ENCODE measurements around the gene PHF13.
"Not testable (repeated sequence)": the region's sequence is repeated elsewhere in the genome, so short reads cannot be mapped to it uniquely, and the experiment has no call there.

The PHF13 gene

DNA sequence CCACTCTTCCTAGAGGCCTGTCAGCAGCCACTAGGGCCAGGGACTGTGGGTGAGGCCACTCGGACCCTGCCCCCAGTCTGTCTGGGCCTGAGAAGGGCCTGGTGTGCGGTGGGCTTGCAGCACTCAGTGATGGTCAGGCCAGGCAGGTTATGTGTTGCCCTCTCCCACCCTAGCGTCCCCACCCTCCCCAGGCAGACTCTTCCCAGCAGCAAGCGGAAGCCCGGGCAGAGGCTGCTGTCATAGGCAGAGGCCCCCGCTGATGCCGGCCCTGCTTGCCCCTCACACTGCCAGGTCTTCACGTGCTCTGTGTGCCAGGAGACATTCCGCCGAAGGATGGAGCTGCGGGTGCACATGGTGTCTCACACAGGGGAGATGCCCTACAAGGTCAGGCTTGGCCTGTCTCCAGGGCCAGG is 27.1 kb upstream of the PHF13 start:
- DNase-seq (ENCODE audit: low read depth in 2 of 2), result no peak

DNA sequence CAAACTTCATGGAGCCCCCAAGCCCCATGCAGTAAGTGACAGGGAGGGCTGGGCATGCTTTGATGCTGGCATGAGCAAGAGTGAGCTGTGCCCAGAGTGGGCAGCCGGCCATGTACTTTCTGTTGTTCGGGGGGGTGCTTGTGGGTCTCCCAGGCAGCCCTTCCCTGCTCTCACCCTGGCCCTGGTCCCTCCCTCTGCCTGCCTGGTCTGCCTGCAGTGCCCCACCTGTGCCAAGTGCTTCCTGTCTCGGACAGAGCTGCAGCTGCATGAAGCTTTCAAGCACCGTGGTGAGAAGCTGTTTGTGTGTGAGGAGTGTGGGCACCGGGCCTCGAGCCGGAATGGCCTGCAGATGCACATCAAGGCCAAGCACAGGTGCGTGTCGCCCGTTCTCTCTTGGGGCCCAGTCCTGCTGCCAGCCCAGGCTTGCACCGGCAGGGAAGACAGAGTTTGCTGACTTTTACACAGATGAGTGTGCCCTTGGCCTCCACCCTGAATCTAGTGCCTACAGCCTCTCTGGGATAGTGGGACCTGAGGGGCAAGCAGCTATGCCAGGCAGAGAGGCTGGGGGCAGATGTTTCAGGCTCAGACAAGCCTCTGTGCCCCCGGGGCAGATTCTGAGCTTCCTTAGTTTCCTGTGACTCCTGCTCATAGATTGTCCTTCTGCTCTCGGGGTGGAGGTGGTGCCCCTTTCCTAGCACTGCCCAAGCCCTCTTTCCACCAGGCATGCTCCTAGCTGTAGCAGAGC is 26.1 kb upstream of the PHF13 start:
- DNase-seq (ENCODE audit: low read depth in 2 of 2), result no peak

DNA sequence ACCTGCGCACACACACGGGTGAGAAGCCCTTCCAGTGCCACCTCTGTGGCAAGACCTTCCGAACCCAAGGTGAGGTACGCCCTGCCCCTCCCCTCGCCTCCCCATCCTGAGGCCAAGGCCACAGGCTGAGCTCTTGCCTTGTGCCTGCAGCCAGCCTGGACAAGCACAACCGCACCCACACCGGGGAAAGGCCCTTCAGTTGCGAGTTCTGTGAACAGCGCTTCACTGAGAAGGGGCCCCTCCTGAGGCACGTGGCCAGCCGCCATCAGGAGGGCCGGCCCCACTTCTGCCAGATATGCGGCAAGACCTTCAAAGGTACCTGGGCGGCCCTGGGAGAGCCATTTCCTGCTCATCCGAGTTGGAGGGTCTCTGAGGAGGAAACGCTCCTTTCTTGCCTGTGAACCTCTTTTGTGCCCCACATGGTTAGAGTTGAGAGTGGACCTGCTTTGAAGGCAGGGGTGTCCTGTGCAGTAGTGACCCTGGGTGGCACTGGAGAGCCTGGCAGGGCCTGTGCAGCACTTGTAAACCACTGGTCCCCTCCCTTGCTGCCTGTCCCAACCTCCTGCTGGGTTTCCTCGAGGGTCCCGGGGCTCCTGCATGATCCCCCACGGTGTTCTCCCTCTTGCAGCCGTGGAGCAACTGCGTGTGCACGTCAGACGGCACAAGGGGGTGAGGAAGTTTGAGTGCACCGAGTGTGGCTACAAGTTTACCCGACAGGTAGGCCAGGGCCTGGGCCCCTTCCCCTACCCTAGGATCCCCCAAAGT is 25.2 kb upstream of the PHF13 start:
- no peak for DNase-seq (ENCODE audit: low read depth in 2 of 2)

DNA sequence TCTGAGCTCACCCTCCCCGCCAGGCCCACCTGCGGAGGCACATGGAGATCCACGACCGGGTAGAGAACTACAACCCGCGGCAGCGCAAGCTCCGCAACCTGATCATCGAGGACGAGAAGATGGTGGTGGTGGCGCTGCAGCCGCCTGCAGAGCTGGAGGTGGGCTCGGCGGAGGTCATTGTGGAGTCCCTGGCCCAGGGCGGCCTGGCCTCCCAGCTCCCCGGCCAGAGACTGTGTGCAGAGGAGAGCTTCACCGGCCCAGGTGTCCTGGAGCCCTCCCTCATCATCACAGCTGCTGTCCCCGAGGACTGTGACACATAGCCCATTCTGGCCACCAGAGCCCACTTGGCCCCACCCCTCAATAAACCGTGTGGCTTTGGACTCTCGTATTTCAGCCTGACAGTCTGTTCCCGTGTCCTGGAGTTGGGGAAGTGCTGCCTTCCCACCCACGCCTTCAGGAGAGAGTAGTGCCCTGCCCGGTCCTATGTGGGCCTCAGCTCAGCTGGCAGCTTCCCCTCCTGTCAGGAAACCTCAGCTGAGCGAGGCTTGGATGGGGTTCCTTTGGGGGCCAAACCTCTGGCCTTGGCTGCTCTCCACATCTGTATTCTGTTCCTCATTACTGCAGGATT is 24.5 kb upstream of the PHF13 start:
- DNase-seq (ENCODE audit: low read depth in 2 of 2), result no peak

DNA sequence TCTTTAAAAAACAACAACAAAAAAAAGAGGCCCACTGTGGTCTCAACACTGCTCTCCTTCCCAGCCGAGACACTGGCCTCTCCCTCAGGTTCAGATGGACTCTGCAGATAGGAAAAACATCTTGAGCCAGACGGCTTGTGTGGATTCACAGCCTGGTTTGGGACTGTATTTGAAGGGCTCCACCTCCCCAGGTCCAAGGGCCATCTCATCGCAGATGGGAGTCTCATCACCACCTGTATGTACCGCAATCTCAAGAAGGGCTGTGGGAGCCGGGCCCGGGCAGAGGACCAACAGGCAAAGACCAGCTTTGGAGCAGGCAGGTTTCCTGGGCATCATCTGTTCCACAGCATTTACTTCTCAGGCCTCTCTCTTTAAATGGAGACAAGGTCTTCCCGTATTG is 23.5 kb upstream of the PHF13 start:
- DNase-seq (ENCODE audit: low read depth in 2 of 2), result no peak

DNA sequence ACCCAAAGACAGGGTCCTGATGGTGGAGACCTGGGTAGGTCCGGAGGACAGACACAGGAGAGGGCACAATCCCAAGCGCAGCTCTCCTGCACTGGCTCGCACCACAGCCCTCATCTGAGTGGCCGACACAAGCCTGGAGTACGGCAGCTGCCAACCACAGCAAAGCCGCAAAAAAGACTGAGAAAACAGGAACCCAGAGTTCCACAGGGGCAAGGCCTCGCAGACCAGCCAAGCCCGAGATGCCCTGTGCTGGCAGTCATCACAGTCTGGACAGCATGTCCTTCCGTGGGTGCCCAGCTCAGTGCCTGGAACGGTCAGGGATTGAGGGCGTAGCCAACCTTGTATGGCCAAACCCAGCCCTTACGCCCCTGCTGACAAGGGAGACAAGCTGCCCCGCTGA is 22.3 kb upstream of the PHF13 start:
- no peak for DNase-seq (ENCODE audit: low read depth in 2 of 2)

DNA sequence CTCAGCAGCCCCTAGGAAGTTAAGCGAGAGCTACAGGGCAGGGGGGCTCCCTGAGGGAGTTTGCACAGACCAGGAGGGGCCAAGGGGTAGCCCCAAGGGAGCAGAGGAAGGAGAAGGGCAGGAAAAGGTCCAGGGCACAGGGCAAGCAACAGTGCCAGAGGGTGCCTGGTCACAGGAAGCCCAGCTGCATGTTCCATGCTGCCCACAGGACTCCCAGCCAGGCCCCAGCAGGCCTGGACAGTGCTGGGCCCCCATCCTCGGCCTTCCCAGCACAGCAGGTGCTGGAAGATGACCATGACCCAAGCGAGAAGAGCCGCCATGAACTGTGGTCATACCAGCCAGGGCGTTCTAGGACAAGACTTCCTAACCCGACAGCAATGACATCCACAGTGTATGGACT is 21.9 kb upstream of the PHF13 start:
- DNase-seq (ENCODE audit: low read depth in 2 of 2), result no peak

DNA sequence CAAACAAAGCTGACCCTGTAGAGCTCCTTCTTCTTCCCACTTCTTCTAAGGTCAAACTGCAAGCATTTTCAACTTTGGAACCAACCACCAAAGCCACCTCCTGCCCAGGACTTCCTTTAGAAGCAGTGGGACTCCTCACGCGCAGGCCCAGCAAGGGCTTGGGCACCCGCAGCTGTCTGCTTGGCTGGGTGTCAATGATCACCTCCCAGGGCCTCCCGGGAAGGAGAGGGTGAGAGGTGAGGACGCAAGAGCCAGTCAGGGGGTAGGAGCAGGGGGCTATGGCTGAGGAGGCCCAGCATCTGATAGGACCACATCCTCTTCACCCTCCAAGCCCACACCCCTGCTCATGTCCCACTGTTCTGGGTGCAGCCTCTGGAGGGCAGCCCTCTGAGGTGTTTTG is 21.1 kb upstream of the PHF13 start:
- no peak for DNase-seq (ENCODE audit: low read depth in 2 of 2)

DNA sequence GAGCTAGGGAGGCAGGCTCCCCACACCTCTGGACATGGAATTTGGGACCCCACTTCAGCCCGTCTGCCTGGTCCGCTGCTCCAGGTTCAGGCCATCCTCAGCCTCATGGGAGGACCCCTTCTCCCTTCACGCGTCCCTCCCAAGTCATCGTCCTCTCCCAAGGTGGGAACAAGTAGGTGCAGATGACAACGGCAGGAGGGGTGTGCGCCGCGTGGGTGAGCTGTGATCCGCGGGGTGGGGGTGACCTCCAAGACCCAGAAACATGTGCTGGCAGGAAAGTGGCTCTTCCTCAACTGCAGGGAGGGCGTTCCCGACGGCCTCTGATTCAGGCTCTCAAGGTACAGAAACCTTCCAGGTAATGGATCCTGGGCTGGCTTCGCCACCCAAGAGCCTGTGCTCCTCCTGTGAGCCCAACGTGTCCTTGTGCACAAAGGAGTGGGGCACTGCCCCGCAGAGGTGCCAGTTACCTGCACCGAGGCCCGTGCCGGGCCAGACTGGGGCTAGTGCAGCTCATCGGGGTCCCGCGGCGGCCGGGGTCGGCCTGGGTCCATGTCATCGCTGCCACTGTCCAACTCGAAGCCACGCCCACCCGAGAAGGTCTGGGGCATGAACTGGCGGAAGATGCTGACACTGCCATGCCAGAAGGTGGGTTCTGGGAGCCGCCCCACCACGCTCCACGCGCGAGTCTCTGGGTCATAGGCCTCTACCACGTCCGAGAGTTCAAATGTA is 20.5 kb upstream of the PHF13 start:
- DNase-seq (ENCODE audit: low read depth in 2 of 2), result no peak

DNA sequence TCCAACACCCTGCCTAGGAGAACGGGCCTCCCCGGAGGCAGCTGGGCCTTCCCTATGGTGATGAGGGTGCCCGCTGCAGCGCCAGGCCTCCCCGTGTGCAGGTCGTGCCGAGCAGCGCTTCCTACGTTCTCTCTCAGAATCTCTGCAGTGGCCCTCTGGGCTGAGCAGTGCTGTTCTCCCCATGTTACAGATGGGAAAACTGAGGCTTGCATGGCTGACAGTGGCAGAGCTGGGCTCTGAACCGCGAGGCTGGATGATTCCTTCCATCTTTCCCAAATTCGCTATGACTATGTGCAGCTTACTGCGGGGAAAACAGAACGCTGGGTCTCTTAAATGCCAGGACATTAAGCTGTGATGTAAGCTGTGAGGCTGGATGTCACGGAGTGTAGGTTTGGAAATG is 19.7 kb upstream of the PHF13 start:
- no peak for DNase-seq (ENCODE audit: low read depth in 2 of 2)

DNA sequence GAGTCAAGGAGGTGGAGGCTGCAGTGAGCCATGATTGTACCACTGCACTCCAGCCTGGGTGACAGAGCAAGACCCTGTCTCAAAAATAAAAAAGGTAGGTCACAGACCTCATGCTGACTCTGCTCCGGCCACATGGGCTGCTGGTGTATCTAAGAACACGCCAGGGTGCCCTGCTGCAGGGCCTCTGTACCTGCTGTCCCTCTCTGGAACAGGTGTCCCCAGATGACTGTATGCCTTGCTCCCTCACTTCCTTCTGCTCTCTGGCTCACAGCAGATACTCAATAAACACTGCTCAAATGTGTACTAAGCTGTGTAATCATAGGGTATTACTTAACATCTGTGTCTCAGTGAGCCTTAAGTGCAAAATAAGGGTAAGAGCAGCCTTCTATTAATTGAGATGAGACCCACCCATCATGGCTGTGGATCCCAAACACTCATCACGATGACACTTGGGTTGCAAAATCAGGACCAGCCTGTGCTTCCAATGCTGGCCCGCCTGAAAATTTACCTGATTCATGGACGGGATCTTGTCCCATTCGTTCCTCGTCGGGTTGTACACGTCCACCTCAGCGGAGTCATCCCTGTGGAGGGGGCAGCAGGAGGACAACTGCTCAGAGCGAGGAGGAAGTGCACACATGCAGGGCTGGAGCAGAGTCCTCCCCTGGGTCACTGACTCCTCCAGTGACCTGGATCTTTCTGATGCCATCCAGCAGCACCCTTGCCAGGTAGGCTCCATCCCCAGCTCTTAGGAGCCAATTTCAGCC is 18.4 kb upstream of the PHF13 start:
- no peak for DNase-seq (ENCODE audit: low read depth in 2 of 2)

DNA sequence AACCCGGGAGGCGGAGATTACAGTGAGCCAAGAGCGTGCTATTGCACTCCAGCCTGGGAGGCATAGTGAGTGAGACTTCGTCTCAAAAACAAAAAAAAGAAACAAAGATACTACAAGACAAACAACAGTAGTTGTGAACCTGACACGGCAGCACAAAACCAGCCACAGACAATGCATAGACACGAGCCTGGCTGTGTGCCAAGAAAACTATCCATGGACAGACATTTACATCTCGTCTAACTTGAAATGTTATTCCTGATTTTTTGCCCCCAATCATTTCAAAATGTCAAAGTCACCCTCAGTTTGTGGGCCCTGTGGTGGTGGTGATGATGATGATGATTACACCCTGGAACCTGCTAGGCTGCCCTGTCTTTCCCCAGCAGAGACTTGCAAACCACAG is 17.2 kb upstream of the PHF13 start:
- no peak for DNase-seq (ENCODE audit: low read depth in 2 of 2)

DNA sequence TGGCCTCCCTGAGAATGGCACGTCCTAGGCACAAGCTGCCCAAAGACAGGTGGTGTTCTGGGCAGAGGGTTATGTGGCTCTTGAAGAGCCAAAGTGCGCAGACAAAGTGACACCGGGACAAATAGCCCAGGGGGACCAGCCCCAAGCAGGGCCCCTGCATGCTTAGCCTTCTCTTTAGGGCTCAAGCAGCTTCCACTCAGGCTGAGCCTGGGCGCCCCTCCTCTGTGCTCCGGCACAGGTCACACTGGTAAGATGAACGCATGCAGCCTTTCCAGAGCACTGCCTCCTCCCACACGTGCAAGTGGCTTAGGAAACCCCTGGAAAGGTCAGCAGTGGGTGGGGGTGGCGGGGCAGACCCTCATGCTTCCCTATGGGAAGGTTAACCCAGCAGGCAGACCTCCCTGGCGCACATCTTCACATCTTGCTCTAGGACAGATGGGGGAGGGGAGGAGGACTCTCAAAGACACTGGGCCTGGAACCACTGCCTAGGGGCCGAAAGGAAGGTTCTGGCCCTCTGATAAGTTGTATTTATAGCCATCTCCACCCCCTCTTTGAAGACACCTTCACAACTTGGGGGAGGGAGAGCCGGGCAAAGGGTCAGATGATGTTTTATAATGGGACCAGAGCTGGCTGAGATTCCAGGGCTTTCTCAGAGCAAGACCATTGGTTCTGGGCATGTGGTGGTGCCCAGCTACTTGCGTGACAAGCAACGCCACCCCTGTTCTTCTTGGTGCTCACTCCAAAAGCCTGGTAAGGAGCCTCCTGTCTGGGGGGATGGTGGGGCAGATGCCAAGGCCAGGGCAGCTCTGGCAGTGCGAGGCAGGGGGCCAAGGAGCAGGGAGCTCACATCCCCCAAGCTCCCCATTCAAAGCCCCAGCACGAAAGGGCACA is 16.4 kb upstream of the PHF13 start:
- no peak for DNase-seq (ENCODE audit: low read depth in 2 of 2)

DNA sequence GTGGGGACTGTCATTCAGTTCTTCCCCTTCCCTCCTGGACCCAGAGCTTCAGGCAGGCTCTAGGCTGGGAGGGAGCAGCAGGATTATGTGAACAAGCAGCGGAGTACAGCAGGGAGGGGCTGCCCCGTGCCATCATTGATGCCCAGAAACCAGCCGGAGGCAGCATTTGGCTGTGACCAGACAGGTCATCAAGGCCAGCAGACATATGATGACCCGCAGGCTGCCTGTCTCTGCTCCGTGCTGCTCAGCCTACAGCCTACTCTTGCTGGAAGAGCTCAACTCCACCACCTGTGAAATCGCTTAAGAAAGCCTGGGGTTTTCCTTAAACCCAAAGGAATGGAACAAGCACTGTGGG is 15.8 kb upstream of the PHF13 start:
- no peak for DNase-seq (ENCODE audit: low read depth in 2 of 2)

DNA sequence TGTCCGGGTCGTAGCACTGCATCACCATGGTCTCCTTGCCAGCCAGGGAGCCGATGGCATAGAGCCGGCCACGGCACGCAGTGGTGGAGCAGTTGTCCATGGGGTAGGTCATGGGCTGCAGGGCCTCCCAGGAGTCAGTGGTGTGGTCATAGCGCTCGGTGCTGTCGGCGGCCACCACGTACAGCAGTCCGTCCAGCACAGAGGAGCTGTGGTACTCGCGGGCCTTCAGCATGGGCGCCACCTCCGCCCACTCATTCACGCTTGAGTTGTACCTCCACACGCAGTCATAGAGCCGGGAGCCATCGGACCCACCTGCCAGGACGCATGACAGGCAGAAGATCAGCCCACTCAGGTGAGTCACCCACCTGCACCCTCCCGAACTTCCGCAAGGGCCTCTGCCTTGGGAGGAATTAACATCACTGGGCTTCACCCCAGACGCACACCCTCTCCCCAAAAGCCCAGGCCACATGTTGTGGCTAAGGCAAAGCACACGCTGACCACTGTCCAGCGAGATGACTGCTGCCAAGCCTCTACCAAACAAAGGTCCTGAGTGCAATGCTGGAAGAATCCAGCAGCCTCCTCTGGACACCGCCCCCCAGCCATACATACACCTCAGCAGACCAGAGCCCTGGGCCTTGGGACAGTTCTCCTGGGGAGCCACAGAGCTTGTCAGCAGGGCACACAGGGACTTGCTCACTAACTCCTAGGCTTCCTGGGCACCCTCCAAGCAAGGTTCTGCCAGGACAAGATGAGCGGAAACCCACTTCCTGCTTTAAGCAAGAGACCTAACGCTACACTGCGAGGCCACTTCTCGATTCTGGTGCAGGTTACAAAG is 14.2 kb upstream of the PHF13 start:
- DNase-seq (ENCODE audit: low read depth in 2 of 2), result no peak

DNA sequence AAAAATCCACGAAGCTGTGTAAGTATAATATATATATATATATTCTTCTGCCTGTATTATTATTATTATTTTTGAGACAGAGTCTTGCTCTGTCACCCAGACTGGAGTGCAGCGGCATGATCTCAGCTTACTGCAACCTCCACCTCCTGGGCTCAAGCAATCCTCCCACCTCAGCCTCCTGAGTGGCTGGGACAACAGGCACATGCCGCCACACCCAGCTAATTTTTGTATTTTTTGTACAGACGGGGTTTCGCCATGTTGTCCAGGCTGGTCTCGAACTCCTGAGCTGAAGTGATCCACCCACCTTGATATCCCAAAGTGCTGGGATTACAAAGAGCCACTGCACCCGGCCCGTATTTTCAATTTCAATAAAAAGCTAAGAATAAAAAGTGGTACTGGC is 13.5 kb upstream of the PHF13 start:
- not testable (repeated sequence) for DNase-seq (ENCODE audit: low read depth in 2 of 2)

DNA sequence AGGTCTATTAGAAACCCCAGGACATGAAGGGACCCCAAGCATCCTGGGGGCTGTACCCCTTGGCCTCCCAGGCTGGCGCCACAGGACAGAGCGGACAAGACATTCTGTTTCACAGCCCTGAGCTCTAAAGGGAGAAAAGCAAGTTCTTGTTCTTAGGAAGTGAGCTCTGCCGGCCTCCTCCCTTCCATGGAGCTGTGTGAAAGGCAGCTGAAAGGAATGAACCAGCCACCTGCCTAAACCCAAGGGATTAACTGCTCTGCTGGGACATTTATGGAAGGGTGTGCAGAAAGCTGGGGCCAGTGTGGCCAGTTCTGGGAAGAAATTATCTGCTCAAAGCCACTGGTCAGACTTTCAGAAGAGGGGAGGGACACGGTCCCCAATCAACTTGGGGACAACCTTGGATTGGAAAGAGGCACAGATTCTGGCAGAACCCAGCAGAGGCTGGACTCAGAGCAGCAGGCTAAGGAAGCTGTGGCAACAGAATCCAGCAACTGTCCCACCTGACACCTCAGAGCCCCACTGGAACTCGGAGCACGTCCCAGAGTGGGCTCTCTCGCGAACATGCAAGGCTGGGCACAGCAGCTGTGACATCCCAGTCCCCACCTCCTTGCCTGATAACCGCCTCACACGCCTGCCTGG is 13.0 kb upstream of the PHF13 start:
- DNase-seq (ENCODE audit: low read depth in 2 of 2), result no peak

DNA sequence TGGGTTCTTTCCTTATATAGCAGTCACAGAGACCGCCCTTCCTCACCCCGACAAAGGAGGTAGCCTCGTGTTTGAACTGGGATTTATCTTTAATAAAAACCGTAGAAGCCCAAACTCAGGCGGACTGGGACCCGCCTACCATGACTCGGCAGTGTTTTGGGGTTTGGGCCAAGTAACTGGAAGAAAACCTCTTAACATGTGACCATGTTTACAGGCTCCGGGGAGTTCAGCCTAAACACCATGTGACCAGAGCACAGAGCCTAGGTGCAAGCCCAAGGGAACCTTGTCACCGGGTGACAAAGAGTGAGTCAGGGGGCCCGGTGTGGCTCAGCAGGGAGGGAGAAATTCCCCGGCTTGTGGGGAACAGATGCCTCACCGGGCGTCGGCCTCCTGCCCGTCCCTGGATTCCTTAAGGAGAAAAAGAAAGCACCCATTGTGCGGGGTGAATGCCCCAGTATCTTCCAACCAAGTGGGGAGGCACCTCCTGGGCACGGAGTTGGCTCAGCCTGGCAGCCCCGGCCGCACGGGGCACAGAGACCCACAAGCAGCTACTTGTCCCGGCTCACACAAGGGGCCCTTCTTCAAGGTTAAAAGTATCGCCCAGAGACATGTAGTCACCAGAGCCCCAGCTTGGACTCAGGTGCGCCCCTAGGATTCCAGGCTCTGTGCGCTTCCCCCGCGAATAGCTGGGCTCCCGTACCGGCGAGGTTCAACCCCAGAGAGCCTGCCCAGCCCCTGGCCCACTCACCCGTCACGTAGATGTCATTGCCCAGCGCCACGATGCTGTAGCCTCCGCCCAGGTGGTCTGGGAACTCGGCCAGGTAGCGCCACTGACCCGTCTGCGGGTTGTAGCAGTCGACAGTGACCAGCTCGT is 12.2 kb upstream of the PHF13 start:
- DNase-seq (ENCODE audit: low read depth in 2 of 2), result peak; percentile 73 to 75

All from activated CD4-positive, alpha-beta T cell treated with anti-CD3 and anti-CD28 coated beads for 24 hours (primary cell).